HEK293T (cell line): ENCODE measurements around the gene UMOD.

Experiments
- BHLHE40 ChIP-seq: fragments of 450-650 bp; IDR thresholded peaks from 2 replicates; pipeline ENCODE4 v1.6.1; 2016; ENCODE audit warnings: mild to moderate bottlenecking, moderate library complexity, borderline replicate concordance
- FOXA1 ChIP-seq: fragments of 450-650 bp; IDR thresholded peaks from 2 replicates; pipeline ENCODE4 v1.6.1; 2016; ENCODE audit warnings: mild to moderate bottlenecking
- FOXK2 ChIP-seq: fragments of 450-650 bp; IDR thresholded peaks from 2 replicates; pipeline ENCODE4 v1.6.1; 2016; ENCODE audit warnings: mild to moderate bottlenecking
- FOXM1 ChIP-seq: fragments of 450-650 bp; IDR thresholded peaks from 2 replicates; pipeline ENCODE4 v1.6.1; 2017; ENCODE audit warnings: mild to moderate bottlenecking, borderline replicate concordance
- HDGF ChIP-seq: fragments of 450-650 bp; IDR thresholded peaks from 2 replicates; pipeline ENCODE4 v1.6.1; 2017; ENCODE audit warnings: antibody characterized with exemption, borderline replicate concordance
- SP1 ChIP-seq: fragments of 450-650 bp; IDR thresholded peaks from 2 replicates; pipeline ENCODE4 v1.6.1; 2017
- ZNF384 ChIP-seq: fragments of 450-650 bp; IDR thresholded peaks from 2 replicates; pipeline ENCODE4 v1.6.1; 2016

GRCh38 chr16:20320178-20320577 lies 32.3 kb downstream of the UMOD start:
- no peak for TF ChIP-seq BHLHE40
- TF ChIP-seq SP1, result no peak
- no peak for TF ChIP-seq FOXA1
- no peak for TF ChIP-seq FOXK2
- TF ChIP-seq ZNF384, result no peak
- TF ChIP-seq HDGF, result no peak
- TF ChIP-seq FOXM1, result no peak
